Measurements from ENCODE around the gene NOC3L.

Gene NOC3L

GRCh38 chr10:94334857-94335256, 27.9 kb downstream of the NOC3L start:
- no peaks in the 10 kb centered on the region for H3K27me3 ChIP-seq (ENCODE audit: low read length)
- TF ChIP-seq CTCF (IDR thresholded peaks at IDR 0.05; ENCODE audit: insufficient read depth, low read length, poor library complexity, severe bottlenecking) (no peak), EZH2phosphoT487 (conservative IDR thresholded peaks at IDR 0.05; ENCODE audit: low read length) (no peak)
- no peak overlapping the region for H2AFZ ChIP-seq (ENCODE audit: low read depth, low read length, severe bottlenecking)
- H3K79me2 ChIP-seq (ENCODE audit: insufficient read depth, low read length), result no peaks in the 10 kb centered on the region
- H3K4me2 ChIP-seq (ENCODE audit: low read depth, low read length, poor library complexity, severe bottlenecking), result no peak overlapping the region
- no peaks in the 10 kb centered on the region; the same call in 1 of the 2 replicates for H4K20me1 ChIP-seq (ENCODE audit: low read depth, low read length)
- no peak overlapping the region for H3K9ac ChIP-seq (ENCODE audit: low read length)
- H3K9me3 ChIP-seq (ENCODE audit: insufficient read depth, low read length), result no peaks in the 10 kb centered on the region
- H3K9me2 ChIP-seq (replicated peaks; ENCODE audit: insufficient read depth, low read length), result no peaks in the 10 kb centered on the region
- H3F3A ChIP-seq (ENCODE audit: insufficient read depth), result no peaks in the 10 kb centered on the region
- H3K27ac ChIP-seq (ENCODE audit: low read depth, low read length), result no peak overlapping the region
- no peak overlapping the region for H3K4me3 ChIP-seq (ENCODE audit: insufficient read depth, low read length, poor library complexity, severe bottlenecking)
- H3K36me3 ChIP-seq (ENCODE audit: low read length), result peaks cover 60% of the 10 kb centered on the region

- H3K4me3 ChIP-seq (ENCODE audit: insufficient read depth, low read length, poor library complexity, severe bottlenecking), result no peak overlapping the region
- no peak overlapping the region for H3K27ac ChIP-seq (ENCODE audit: low read depth, low read length)
- no peak overlapping the region for H3K9ac ChIP-seq (ENCODE audit: low read length)
- H3F3A ChIP-seq (ENCODE audit: insufficient read depth), result no peaks in the 10 kb centered on the region
- no peak for TF ChIP-seq EZH2phosphoT487 (conservative IDR thresholded peaks at IDR 0.05; ENCODE audit: low read length)
- TF ChIP-seq CTCF (IDR thresholded peaks at IDR 0.05; ENCODE audit: insufficient read depth, low read length, poor library complexity, severe bottlenecking), result no peak
- peaks cover 44% of the 10 kb centered on the region for H3K36me3 ChIP-seq (ENCODE audit: low read length)
- no peaks in the 10 kb centered on the region for H3K9me3 ChIP-seq (ENCODE audit: insufficient read depth, low read length)
- H2AFZ ChIP-seq (ENCODE audit: low read depth, low read length, severe bottlenecking), result no peak overlapping the region
- H3K9me2 ChIP-seq (replicated peaks; ENCODE audit: insufficient read depth, low read length), result no peaks in the 10 kb centered on the region
- no peak overlapping the region for H3K4me2 ChIP-seq (ENCODE audit: low read depth, low read length, poor library complexity, severe bottlenecking)
- no peaks in the 10 kb centered on the region for H4K20me1 ChIP-seq (ENCODE audit: low read depth, low read length)
- no peaks in the 10 kb centered on the region for H3K79me2 ChIP-seq (ENCODE audit: insufficient read depth, low read length)
- no peaks in the 10 kb centered on the region for H3K27me3 ChIP-seq (ENCODE audit: low read length)
Measured at GRCh38 chr10:94333051-94333450, 29.7 kb downstream of the NOC3L start.

GRCh38 chr10:94328613-94329012, 34.1 kb downstream of the NOC3L start:
- H3K4me2 ChIP-seq (ENCODE audit: low read depth, low read length, poor library complexity, severe bottlenecking), result no peak overlapping the region
- no peak overlapping the region for H3K9ac ChIP-seq (ENCODE audit: low read length)
- no peaks in the 10 kb centered on the region for H3K9me3 ChIP-seq (ENCODE audit: insufficient read depth, low read length)
- H3K9me2 ChIP-seq (replicated peaks; ENCODE audit: insufficient read depth, low read length), result no peaks in the 10 kb centered on the region
- H3K4me3 ChIP-seq (ENCODE audit: insufficient read depth, low read length, poor library complexity, severe bottlenecking), result no peak overlapping the region
- H3K36me3 ChIP-seq (ENCODE audit: low read length), result peaks cover 19% of the 10 kb centered on the region
- TF ChIP-seq EZH2phosphoT487 (conservative IDR thresholded peaks at IDR 0.05; ENCODE audit: low read length) (no peak), CTCF (IDR thresholded peaks at IDR 0.05; ENCODE audit: insufficient read depth, low read length, poor library complexity, severe bottlenecking) (no peak)
- no peak overlapping the region for H2AFZ ChIP-seq (ENCODE audit: low read depth, low read length, severe bottlenecking)
- H3K79me2 ChIP-seq (ENCODE audit: insufficient read depth, low read length), result no peaks in the 10 kb centered on the region
- H4K20me1 ChIP-seq (ENCODE audit: low read depth, low read length), result no peaks in the 10 kb centered on the region
- H3K27ac ChIP-seq (ENCODE audit: low read depth, low read length), result no peak overlapping the region
- H3F3A ChIP-seq (ENCODE audit: insufficient read depth), result no peaks in the 10 kb centered on the region
- no peaks in the 10 kb centered on the region for H3K27me3 ChIP-seq (ENCODE audit: low read length)

Measured in SU-DHL-6 (cell line).